Spleen (tissue), 11 donors: ENCODE results near the gene VENTX. TPM values are rescaled to one million over a fixed set of nuclear protein-coding genes. Genes with fewer than 3 reads are reported as not detected.

Experiments used
- DNase-seq: peaks from one replicate; pipeline ENCODE4 v3.0.0-alpha.2; 2020
- H3K27ac ChIP-seq, 8 donors: fragments of 200-600 bp; sonication (generic) in 7 of 8; 1 replicate in 4 of 8; 2 replicates in 4 of 8; pipeline versions ENCODE4 v1.5.0 to v1.8.0; 2016 to 2021; ENCODE audit warnings: inconsistent platforms in 4 of 8, mild to moderate bottlenecking in 4 of 8, moderate library complexity in 1 of 8
- H3K27me3 ChIP-seq, 7 donors: fragments of 200-600 bp; sonication (generic) in 6 of 7; replicated peaks in 1 of 7; 1 replicate in 4 of 7; 2 replicates in 3 of 7; pipeline versions ENCODE4 v1.5.0 to v1.8.0; 2016 to 2021; ENCODE audit warnings: inconsistent platforms in 3 of 7, mild to moderate bottlenecking in 1 of 7
- H3K36me3 ChIP-seq, 6 donors: fragments of 200-600 bp; sonication (generic) in 5 of 6; 1 replicate in 4 of 6; 2 replicates in 2 of 6; pipeline versions ENCODE4 v1.5.0 to v1.8.0; 2016 to 2021; ENCODE audit warnings: inconsistent platforms in 2 of 6
- H3K4me1 ChIP-seq, 6 donors: fragments of 200-600 bp; sonication (generic) in 5 of 6; 1 replicate in 3 of 6; 2 replicates in 3 of 6; pipeline versions ENCODE4 v1.5.0 to v1.8.0; 2016 to 2021; ENCODE audit warnings: inconsistent platforms in 3 of 6
- H3K4me3 ChIP-seq, 8 donors: fragments of 200-600 bp; sonication (generic) in 7 of 8; 1 replicate in 4 of 8; 2 replicates in 4 of 8; pipeline versions ENCODE4 v1.5.0 to v1.8.0; 2016 to 2021; ENCODE audit warnings: inconsistent platforms in 4 of 8, mild to moderate bottlenecking in 4 of 8, moderate library complexity in 2 of 8
- H3K9me3 ChIP-seq, 8 donors: fragments of 200-600 bp; sonication (generic) in 7 of 8; 1 replicate in 4 of 8; 2 replicates in 4 of 8; pipeline versions ENCODE4 v1.5.0 to v1.8.0; 2016 to 2021; ENCODE audit warnings: inconsistent platforms in 4 of 8
- POLR2A ChIP-seq, 3 donors: fragments of 450-650 bp; IDR thresholded peaks; one replicate each; pipeline ENCODE4 v1.5.1; 2017; ENCODE audit warnings: antibody characterized with exemption in 3 of 3, mild to moderate bottlenecking in 1 of 3
- POLR2AphosphoS5 ChIP-seq, 3 donors: sonication (generic); formaldehyde crosslinking; IDR thresholded peaks; one replicate each; pipeline ENCODE4 v1.5.1; 2017; ENCODE audit warnings: antibody characterized with exemption in 3 of 3
- WGBS, 5 donors: extraction: QIAGEN DNeasy Blood & Tissue Kit in 3 of 5; methylation state at CpG; one replicate each; pipeline versions ENCODE4 v1.1.5 to v1.1.7; 2013 to 2018; 5-methylcytosine and 5-hydroxymethylcytosine counted together
- intact Hi-C: fragments of 100-400 bp; cut with DNase I; formaldehyde crosslinking; loops from one replicate; pipeline ENCODE4 v1.15.0; 2023; ENCODE audit warnings: low total_unique reads
- polyA plus RNA-seq, 3 donors: library from polyadenylated mRNA; stranded (reverse); fragments of 200-250 nt; gene quantifications; one replicate each; pipeline ENCODE4 v1.2.1, GENCODE V29; 2013
- total RNA-seq, 7 donors: library from RNA; depleted of rRNA in 3 of 7; stranded (reverse); fragments of >200 nt in 3 of 7; fragmentation: NEBNext Ultra II Directional in 4 of 7; extraction: Animal tissue kit (Norgen Biotek cat#: 25700) in 4 of 7; gene quantifications; one replicate each; pipeline versions ENCODE4 v1.1.0 to v1.2.1, GENCODE V29; 2016 to 2021
- TF ChIP-seq, protein P1 (sequence below), 11 experiments: fragments of 200-600 bp in 7 of 11; fragments of 450-650 bp in 4 of 11; sonication (generic) in 4 of 11; IDR thresholded peaks in 8 of 11; conservative IDR thresholded peaks in 3 of 11; 1 replicate in 7 of 11; 2 replicates in 4 of 11; pipeline versions ENCODE4 v1.4.0 to v1.8.0; 2016 to 2021; ENCODE audit warnings: antibody characterized with exemption in 11 of 11, inconsistent platforms in 4 of 11, mild to moderate bottlenecking in 1 of 11
- donor health status: healthy with polysubstance abuse.
- donor health status: DM: no; HTN: no; CAD: no; lungs with moderate emphysema.
- donor health status: DM: no; HTN: no; CAD: no.
- donor health status: Bipolar disorder and iron deficiency.
- donor health status: healthy.
- donor health status: DM: no; HTN: no; CAD: no.
- donor health status: DM: yes; HTN: yes; CAD: no.

The VENTX gene
- total and polyA plus RNA-seq, 10 donors: 0.76 to 10.4 (median 3.2) TPM

DNA sequence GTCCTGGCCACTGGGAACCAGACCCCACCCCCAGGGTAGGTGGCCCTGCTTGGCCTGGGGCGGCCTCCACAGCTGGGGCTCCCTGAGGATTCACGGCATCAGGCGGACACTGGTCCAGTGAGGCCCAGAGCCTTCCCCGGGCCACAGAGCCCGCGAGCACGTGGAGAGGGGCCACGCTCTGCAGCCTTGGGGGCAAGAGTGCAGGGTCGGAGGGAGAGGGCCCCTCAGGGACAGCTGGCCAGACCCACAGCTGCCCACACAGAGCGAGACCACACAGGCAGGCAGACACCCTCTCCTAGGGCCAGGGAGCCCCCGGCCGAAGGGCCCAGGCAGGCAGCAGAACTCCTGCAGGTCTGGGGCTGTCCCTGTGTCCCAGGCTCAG, 10.7 kb downstream of the VENTX start:
- H3K4me1 ChIP-seq: peaks cover 0 to 6% (median 0%) of the 10 kb centered on the region in 6 donors
- no peak overlapping the region for H3K4me3 ChIP-seq
- no peak for TF ChIP-seq POLR2A (IDR thresholded peaks at IDR 0.05)
- H3K9me3 ChIP-seq: no peaks in the 10 kb centered on the region
- intact Hi-C loops: no loop called here
- 80 to 93% (median 90%) methylated on average over 1 to 12 of the region's 12 CpGs for WGBS, 5 donors
- H3K27me3 ChIP-seq: peaks cover 0 to 78% (median 33%) of the 10 kb centered on the region in 7 donors
- DNase-seq: no peak
- no peak overlapping the region for H3K27ac ChIP-seq
- H3K36me3 ChIP-seq: no peaks in the 10 kb centered on the region

GRCh38 chr10:133249094-133249780, 11.6 kb downstream of the VENTX start:
- TF ChIP-seq POLR2AphosphoS5 (IDR thresholded peaks at IDR 0.05): no peak
- no peak for TF ChIP-seq POLR2A (IDR thresholded peaks at IDR 0.05)
- TF ChIP-seq, protein P1, sequence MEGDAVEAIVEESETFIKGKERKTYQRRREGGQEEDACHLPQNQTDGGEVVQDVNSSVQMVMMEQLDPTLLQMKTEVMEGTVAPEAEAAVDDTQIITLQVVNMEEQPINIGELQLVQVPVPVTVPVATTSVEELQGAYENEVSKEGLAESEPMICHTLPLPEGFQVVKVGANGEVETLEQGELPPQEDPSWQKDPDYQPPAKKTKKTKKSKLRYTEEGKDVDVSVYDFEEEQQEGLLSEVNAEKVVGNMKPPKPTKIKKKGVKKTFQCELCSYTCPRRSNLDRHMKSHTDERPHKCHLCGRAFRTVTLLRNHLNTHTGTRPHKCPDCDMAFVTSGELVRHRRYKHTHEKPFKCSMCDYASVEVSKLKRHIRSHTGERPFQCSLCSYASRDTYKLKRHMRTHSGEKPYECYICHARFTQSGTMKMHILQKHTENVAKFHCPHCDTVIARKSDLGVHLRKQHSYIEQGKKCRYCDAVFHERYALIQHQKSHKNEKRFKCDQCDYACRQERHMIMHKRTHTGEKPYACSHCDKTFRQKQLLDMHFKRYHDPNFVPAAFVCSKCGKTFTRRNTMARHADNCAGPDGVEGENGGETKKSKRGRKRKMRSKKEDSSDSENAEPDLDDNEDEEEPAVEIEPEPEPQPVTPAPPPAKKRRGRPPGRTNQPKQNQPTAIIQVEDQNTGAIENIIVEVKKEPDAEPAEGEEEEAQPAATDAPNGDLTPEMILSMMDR (IDR thresholded peaks at IDR 0.05 in 8 of 11, conservative IDR thresholded peaks at IDR 0.05 in 3 of 11): no peak
- intact Hi-C loops: no loop called here
- Histone ChIP-seq H3K27me3 (peaks cover 0 to 72% (median 33%) of the 10 kb centered on the region in 7 donors), H3K9me3 (no peaks in the 10 kb centered on the region), H3K27ac (no peak overlapping the region), H3K36me3 (no peaks in the 10 kb centered on the region), H3K4me1 (peaks cover 0 to 11% (median 0%) of the 10 kb centered on the region in 6 donors), H3K4me3 (no peak overlapping the region)
- DNase-seq: no peak
- 74 to 81% (median 77%) methylated on average over 14 to 21 of the region's 21 CpGs for WGBS, 5 donors

- intact Hi-C loops: loop anchor here (10.0 kb wide), 1 partner anchor 105 kb away; no protein-coding TSS in a partner anchor
Observed at GRCh38 chr10:133249975-133250754, 12.5 kb downstream of the VENTX start.

DNA sequence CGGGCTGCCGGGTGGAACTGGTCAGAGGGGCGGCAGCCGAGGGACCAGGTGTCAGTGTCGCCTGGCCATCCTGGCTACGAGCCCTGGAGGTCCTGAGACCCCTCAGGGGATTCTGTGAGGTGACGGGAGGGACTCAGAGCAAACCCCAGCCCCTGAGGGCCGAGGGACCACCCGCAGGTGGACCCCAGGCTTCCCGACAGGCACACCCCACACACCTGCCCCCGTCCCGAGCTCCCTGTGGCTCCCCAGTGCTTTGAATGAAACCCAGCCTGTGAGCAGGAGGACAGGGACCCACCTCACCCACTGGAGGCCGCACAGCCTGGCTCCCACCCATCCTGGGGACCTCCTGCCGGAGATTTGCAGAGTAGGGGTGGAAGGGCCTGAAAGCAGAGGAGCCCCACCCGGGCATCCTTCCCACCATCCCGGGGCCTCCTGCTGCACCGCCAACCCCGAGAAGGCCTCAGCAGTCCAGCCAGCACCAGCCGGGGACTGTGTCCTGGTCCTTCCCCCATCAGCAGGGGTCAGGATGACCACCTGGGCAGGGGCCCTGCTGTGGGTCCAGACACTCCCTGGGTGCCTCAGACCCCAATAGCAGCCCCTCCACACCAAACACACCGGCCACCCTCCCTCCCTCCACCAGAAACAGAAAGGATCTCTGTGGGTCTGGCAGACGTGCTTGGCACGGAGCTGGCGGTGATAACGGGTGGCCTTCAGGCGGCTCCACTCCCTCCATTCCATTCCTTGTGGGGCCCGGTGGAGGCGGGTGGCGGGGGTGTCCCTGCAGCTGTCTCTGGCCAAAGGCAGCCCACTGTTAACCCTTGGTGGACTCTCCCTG, 13.9 kb downstream of the VENTX start:
- DNase-seq: no peak
- WGBS, 5 donors: 70 to 81% (median 77%) methylated on average over 8 to 28 of the region's 28 CpGs
- H3K4me1 ChIP-seq: peaks cover 0 to 13% (median 0%) of the 10 kb centered on the region in 6 donors

More at GRCh38 chr10:133249975-133250754, 12.5 kb downstream of the VENTX start:
- TF ChIP-seq POLR2A (IDR thresholded peaks at IDR 0.05) (no peak), POLR2AphosphoS5 (IDR thresholded peaks at IDR 0.05) (no peak)
- TF ChIP-seq, protein P1 (IDR thresholded peaks at IDR 0.05 in 8 of 11, conservative IDR thresholded peaks at IDR 0.05 in 3 of 11): no peak
- no peak for DNase-seq
- 72 to 78% (median 75%) methylated on average over 11 of the region's 11 CpGs for WGBS, 5 donors
- H3K9me3 ChIP-seq: no peaks in the 10 kb centered on the region
- H3K27me3 ChIP-seq: peaks cover 0 to 68% (median 30%) of the 10 kb centered on the region in 7 donors
- H3K4me1 ChIP-seq: peaks cover 0 to 11% (median 0%) of the 10 kb centered on the region in 6 donors
- H3K36me3 ChIP-seq: no peaks in the 10 kb centered on the region
- no peak overlapping the region for H3K4me3 ChIP-seq
- no peak overlapping the region for H3K27ac ChIP-seq

More for the DNA sequence above, 13.9 kb downstream of the VENTX start:
- Histone ChIP-seq H3K27me3 (peaks cover 0 to 59% (median 20%) of the 10 kb centered on the region in 7 donors), H3K27ac (no peak overlapping the region), H3K9me3 (no peaks in the 10 kb centered on the region), H3K4me3 (no peak overlapping the region), H3K36me3 (no peaks in the 10 kb centered on the region)
- intact Hi-C loops: loop anchor here (10.0 kb wide), 1 partner anchor 107 kb away; no protein-coding TSS in a partner anchor
- no peak for TF ChIP-seq POLR2AphosphoS5 (IDR thresholded peaks at IDR 0.05)
- TF ChIP-seq, protein P1 (IDR thresholded peaks at IDR 0.05 in 8 of 11, conservative IDR thresholded peaks at IDR 0.05 in 3 of 11): no peak
- no peak for TF ChIP-seq POLR2A (IDR thresholded peaks at IDR 0.05)
